Liver (tissue), 3 donors: ENCODE results near the gene SH3PXD2B.

ENCODE experiments used
- ATF3 ChIP-seq: IDR thresholded peaks from 2 replicates; pipeline ENCODE4 v1.6.1; 2016; ENCODE audit warnings: antibody characterized with exemption
- CTCF ChIP-seq: fragments of 150-350 bp; IDR thresholded peaks from 2 replicates; pipeline ENCODE4 v1.5.1; 2017; ENCODE audit warnings: improper control_type of control experiment, low read depth, low read length; ENCODE audit not compliant: missing input control
- EGR1 ChIP-seq, 2 donors: IDR thresholded peaks; 2 replicates each; pipeline ENCODE4 v1.6.1; 2016 to 2018; ENCODE audit warnings: antibody characterized with exemption in 2 of 2, low read depth in 2 of 2
- FOXA1 ChIP-seq: IDR thresholded peaks from 2 replicates; pipeline ENCODE4 v1.6.1; 2016; ENCODE audit warnings: antibody characterized with exemption
- GABPA ChIP-seq, 2 donors: IDR thresholded peaks in 1 of 2; conservative IDR thresholded peaks in 1 of 2; 2 replicates each; pipeline ENCODE4 v1.6.1; 2016; ENCODE audit warnings: antibody characterized with exemption in 2 of 2, mild to moderate bottlenecking in 1 of 2, moderate library complexity in 1 of 2
- JUND ChIP-seq, 2 donors: IDR thresholded peaks; 2 replicates each; pipeline ENCODE4 v1.6.1; 2016; ENCODE audit warnings: antibody characterized with exemption in 2 of 2
- MAX ChIP-seq: IDR thresholded peaks from 2 replicates; pipeline ENCODE4 v1.6.1; 2016; ENCODE audit warnings: antibody characterized with exemption
- RAD21 ChIP-seq, 2 donors: IDR thresholded peaks; 2 replicates each; pipeline ENCODE4 v1.6.1; 2016; ENCODE audit warnings: antibody characterized with exemption in 2 of 2, mild to moderate bottlenecking in 2 of 2
- RXRA ChIP-seq, 2 donors: IDR thresholded peaks; 2 replicates each; pipeline ENCODE4 v1.6.1; 2017 to 2018; ENCODE audit warnings: antibody characterized with exemption in 2 of 2, mild to moderate bottlenecking in 1 of 2
- TAF1 ChIP-seq: conservative IDR thresholded peaks from 2 replicates; pipeline ENCODE4 v1.6.1; 2016; ENCODE audit warnings: antibody characterized with exemption, mild to moderate bottlenecking
- ZBTB33 ChIP-seq: IDR thresholded peaks from 2 replicates; pipeline ENCODE4 v1.6.1; 2016; ENCODE audit warnings: antibody characterized with exemption
- TF ChIP-seq, protein P1 (sequence below): IDR thresholded peaks from 2 replicates; pipeline ENCODE4 v1.6.1; 2016; ENCODE audit warnings: antibody characterized with exemption, mild to moderate bottlenecking
- donor health status: healthy.
- donor health status: healthy.

- no peak for TF ChIP-seq CTCF
- no peak for TF ChIP-seq MAX
- TF ChIP-seq TAF1 = no peak
- TF ChIP-seq, protein P1, sequence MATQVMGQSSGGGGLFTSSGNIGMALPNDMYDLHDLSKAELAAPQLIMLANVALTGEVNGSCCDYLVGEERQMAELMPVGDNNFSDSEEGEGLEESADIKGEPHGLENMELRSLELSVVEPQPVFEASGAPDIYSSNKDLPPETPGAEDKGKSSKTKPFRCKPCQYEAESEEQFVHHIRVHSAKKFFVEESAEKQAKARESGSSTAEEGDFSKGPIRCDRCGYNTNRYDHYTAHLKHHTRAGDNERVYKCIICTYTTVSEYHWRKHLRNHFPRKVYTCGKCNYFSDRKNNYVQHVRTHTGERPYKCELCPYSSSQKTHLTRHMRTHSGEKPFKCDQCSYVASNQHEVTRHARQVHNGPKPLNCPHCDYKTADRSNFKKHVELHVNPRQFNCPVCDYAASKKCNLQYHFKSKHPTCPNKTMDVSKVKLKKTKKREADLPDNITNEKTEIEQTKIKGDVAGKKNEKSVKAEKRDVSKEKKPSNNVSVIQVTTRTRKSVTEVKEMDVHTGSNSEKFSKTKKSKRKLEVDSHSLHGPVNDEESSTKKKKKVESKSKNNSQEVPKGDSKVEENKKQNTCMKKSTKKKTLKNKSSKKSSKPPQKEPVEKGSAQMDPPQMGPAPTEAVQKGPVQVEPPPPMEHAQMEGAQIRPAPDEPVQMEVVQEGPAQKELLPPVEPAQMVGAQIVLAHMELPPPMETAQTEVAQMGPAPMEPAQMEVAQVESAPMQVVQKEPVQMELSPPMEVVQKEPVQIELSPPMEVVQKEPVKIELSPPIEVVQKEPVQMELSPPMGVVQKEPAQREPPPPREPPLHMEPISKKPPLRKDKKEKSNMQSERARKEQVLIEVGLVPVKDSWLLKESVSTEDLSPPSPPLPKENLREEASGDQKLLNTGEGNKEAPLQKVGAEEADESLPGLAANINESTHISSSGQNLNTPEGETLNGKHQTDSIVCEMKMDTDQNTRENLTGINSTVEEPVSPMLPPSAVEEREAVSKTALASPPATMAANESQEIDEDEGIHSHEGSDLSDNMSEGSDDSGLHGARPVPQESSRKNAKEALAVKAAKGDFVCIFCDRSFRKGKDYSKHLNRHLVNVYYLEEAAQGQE = no peak
- TF ChIP-seq ZBTB33 = no peak
- no peak for TF ChIP-seq JUND (IDR thresholded peaks at IDR 0.05)
- TF ChIP-seq EGR1 (IDR thresholded peaks at IDR 0.05; ENCODE audit: low read depth in 2 of 2) = no peak
- TF ChIP-seq ATF3 = no peak
- no peak for TF ChIP-seq RAD21 (IDR thresholded peaks at IDR 0.05)
- no peak for TF ChIP-seq GABPA (IDR thresholded peaks at IDR 0.05 in 1 of 2, conservative IDR thresholded peaks at IDR 0.05 in 1 of 2)
- TF ChIP-seq RXRA (IDR thresholded peaks at IDR 0.05) = no peak
- TF ChIP-seq FOXA1 = no peak
These were observed 47.1 kb downstream of the SH3PXD2B start for GRCh38 chr5:172407241-172407691.
